GM18909 (cell line): ENCODE measurements around the gene KRT9.

Experiments
- ATAC-seq: cut with Tn5 transposase; IDR thresholded peaks from one replicate; pipeline ENCODE4 v1.9.1; 2021; ENCODE audit warnings: mild to moderate bottlenecking; ENCODE audit not compliant: unreplicated experiment, poor library complexity

KRT9 gene

GRCh38 chr17:41516147-41516829, 55.6 kb downstream of the KRT9 start:
- ATAC-seq: no peak
